NOMO-1 treated with DMSO at 0.1 percent for 48 hours (cell line): ENCODE measurements around the gene C5.

ENCODE experiments used
- DNase-seq: peaks from one replicate; lab custom pipeline; 2025; ENCODE audit not compliant: unreplicated experiment; lab: John Stamatoyannopoulos, UW

Gene C5

DNA sequence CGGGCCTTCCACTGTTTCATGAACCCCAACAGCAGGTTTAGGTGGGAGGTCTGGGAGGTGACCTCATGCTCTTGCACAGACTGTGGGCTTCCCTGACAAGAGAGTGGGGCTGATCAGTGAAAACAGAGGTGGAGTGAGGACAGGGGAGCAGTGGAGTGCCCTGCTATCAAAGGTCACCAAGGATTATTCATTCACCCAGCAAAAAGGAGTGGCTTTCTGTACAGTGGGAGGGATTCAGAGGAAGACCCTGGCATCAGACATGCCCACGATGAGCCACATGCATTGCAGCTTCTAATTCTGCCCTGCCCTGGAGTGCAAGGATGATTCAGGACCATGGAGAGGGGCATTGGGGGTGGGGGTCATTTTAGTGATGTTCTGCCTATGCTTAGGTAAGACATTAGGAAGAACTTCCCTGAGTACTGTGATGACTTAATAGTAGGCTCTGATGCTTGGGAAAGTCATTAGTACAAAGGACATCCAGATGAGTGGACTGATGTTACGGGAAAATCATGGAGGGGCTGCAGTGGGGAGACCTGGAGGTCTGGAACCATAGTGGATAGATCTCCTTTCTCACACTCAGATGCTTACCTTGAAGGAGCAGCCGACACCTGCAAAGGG, 136.3 kb downstream of the C5 start:
- no peak for DNase-seq

DNA sequence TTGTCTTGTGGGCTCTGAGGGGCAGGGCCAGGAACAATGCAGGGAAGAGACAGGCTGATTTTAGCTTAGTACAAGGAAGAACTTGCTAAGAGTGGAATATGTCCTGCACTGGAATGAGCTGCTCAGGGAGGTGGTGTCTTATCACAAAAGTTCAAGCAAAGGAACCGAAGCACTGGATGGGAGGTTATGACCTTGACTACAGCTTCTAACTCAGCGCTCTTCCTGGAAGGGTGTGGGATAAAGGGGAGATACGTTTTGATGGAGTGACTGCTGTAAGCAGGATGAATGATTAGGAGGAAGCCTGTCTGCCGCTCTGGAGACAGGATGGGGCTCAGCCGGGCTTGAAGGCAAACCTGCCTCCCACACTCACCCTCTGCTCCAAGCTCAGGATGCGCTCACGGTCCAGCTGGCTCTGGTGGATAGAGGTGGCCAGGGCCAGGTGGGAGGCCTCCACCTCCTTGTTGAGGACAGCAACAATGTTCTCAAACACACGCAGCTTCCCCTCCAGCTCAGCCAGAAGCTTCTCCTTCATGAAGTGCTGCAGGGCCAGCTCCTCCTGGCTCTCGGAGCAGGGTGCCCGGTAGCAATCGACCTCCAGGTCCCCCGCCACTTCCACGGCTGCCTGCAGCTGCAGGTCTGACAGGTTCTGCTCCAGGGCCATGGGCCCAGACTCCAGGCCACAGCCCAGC, 137.0 kb downstream of the C5 start:
- no peak for DNase-seq

DNA sequence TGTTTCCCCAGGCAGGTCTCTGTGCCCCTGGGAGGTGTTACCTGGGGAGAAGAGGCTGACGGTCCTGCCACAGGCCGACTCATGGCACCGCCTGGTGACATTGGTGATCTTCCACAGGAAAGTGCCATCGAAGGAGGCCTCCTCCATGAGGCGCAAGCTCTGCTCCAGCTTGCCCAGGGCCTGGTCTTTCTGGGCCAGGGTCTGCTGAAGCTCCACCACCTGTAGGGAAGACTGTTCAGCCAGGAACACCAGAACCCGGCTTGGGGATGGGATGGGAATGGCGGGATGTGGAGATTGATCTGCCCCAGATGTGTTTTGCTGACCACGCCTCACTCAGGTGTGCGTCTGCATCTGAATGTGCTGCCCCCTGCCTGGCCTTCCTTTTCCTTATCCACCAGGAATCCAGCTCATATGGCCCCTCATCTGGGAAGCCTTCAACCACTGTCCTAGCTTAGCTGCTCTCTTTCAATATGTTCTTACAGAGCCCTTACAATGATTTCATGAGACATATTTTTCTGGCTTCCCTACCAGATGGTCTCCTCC, 138.7 kb downstream of the C5 start:
- no peak for DNase-seq

DNA sequence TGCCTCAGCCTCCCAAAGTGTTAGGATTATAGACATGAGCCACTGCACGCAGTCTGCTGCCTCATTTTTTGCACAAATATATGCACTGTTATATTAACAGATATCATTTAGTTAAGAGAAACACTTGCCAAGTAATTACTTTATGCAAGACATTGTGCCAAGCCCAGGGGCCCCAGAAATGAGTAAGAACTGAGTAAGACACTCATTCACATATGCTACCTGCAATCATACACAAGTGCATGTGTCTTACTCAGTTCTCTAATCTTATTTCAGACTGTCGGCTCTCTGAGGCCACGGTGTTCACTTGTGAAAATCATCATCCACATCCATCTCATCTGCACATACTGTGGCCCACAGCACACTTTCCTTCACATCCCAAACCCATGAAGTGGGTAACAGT, 139.4 kb downstream of the C5 start:
- no peak for DNase-seq

DNA sequence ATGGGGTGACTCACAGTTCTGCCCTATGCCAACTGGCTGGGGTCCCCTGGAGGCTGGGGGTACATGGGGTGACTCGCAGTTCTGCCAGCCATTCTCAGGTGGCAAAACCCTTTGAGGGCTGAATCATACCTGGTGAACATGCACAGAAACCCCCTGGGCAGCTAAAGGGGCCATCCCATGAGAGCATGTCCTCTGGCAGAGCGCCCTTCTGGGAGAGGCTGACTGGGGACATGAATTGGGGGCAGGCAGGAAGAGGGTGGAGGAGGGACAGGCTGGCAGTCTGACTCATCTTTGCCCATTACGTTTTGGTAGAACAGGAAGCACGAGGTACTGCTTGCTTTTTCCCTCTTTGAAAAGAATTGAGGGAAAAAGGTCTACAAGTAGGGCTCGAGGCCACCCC, 140.2 kb downstream of the C5 start:
- peak; percentile 15 for DNase-seq

DNA sequence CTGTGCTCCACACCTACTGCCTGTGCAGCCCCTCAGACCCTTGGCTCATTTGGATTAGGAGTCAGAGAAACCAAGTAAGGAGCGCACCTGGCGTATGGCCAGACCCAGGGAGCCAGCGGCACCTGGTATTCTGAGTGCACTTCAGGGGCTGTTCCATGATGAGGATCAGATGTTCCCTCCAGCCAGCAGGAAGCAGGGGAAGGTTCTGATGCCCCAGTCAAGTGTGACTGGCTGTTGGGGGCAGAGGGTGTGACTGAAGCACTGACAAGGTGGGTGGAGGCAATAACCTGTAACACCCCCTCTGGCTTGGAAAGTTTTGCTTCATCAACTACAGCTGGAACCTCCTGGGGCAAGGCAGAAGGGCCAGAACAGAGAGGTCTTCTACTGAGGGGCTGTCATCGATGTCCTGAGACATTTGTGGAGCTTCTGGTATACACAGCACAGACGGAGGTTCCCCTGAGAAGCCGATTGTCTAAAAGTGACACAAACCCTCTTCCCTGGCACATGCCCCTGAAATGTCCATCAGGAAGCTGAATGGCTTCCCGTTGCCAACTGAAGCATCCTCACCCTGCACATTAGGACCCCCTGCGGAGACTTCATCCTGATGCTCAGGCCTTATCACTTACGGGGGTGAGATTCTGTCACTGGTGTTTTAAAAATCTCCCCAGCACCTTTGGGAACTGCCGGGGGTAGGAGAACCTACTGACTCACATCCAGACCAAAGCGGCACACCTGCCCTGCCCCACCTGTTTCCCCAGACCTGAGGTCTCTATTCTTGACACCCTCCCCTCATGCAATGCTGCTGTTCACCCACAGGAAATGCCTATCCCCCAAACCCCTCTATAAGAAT, 144.5 kb downstream of the C5 start:
- DNase-seq: no peak

DNA sequence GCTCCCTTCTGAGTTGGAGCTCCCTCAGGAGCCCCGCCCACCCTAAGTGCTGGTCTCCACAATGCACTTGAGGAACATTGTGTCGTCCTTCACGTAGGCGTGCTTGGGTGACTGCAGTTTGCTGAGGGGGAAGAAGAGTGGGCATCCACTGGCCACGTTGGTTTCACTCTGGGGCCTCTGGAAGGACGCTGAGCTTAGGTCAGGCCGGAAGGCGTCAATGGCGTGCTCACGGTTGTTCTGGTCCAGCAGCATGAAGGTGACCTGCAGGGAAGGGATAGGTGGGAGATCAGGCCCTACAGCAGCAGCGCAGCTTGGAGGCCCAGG, 145.1 kb downstream of the C5 start:
- DNase-seq: no peak

DNA sequence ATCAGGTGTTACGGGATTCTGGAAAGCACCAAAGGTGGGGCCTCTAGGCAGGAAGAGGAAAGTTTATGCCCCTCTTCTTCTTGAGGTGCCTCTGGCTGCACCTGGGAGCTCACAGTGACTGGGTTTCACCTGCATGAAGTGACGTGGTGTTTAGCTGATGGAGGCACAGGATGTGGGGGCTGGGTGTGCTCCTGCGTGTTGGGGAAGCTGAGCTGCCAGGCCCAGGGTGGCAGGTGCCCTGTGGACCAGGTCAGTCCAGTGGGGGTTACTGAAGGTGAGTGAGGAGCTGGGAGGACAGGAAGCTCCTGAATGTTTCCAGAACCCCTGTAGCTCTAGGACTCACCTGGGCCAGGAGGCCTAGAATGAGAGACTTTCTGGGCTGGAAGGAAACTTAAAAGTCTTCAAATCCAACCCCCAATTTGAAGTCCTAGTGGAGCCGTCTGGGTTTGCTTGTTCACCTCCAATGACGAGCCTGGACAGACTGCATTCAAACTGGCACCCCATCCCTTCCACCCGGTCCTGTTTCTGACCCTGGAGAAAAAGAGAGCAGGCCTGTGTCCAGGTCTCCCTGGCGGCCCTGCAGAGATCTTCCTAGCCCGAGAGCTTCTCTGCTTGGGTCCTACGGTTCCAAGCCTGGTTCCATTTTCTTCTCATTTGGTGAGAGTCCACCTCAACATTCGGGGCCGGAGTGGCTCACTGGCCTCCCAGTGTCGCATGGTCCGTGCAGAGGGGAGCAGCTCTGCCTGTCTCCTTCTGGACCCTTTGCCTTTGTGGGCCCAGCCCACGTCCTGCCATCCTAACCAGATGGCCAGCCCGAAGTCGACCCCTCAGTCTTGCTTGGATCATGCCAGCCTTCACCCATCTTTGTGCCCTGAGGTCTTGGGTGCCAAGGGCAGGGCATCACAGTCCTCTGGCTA, 145.8 kb downstream of the C5 start:
- no peak for DNase-seq

DNA sequence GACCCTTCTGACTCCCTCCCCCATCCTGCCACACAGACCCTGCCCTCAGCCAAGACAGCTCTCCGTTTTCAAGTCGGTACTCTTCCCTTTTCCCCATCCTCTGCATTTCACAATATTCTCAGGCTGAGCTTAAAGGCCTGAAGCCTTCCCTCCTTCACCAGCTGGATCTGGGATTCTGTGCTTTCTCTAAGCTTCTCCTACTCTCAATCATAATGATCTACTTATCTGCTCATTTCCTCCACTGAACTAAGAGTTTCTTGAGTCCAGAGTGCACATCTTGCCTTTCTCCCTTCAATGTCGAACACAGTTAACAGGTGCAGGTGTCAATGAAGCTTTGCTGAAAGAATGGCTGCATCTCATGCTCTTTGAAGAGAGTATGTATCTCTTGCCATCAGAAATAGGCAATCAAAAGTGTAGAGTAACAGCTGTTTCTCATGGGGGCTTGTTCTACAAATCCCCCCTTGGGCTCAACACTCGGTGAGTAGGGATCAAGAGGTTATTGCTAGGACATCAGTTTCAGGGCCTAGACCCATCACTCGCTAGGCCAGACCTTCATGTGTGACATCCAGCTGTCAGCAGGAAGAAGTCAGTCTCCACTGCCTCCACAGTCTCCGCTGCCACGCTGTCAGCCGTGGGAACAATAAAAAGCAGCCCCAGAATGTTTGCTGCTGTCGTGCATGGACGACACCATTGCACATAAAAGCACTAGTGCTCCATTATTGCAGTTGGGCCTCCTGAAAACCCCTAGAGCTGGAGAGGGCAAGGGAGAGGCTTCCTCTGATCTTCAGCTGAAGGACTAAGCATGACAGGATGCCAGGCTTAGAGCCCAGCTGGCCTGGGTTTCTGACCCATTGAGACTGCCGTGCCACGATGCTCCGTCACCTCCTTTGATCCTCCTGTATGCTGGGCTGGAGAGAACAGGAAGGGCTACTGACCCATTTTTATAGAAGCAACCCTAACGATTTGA, 147.2 kb downstream of the C5 start:
- no peak for DNase-seq
